Activated CD4-positive, alpha-beta T cell treated with anti-CD3 and anti-CD28 coated beads, Interleukin-2, amount 10 ng/mL, durations not matched to agents 7 days and 5 days (primary cell): ENCODE measurements around the gene HBD. TPM values are rescaled to one million over a fixed set of nuclear protein-coding genes. Genes with fewer than 3 reads are reported as not detected.

Source experiments
- CTCF ChIA-PET: fragments of 350-600 bp; sonication (Branson Sonifier 250); formaldehyde crosslinking; loops from one replicate; lab custom pipeline; 2021; ENCODE audit warnings: antibody characterized with exemption; lab: Charles Lee
- POLR2A ChIA-PET: fragments of 350-600 bp; sonication (Branson Sonifier 250); formaldehyde crosslinking; loops from one replicate; lab custom pipeline; 2021; ENCODE audit warnings: antibody characterized with exemption; lab: Charles Lee
- DNase-seq: peaks from one replicate; pipeline ENCODE4 v3.0.0-alpha.2; 2020
- H3K27ac Mint-ChIP-seq: one replicate; pipeline ENCODE4 v1.8.0; 2021; ENCODE audit warnings: mild to moderate bottlenecking, moderate library complexity, mixed read lengths
- H3K27me3 Mint-ChIP-seq: one replicate; pipeline ENCODE4 v1.8.0; 2021; ENCODE audit warnings: mixed read lengths
- H3K36me3 Mint-ChIP-seq: one replicate; pipeline ENCODE4 v1.8.0; 2021; ENCODE audit warnings: low read depth, mixed read lengths
- H3K4me1 Mint-ChIP-seq: one replicate; pipeline ENCODE4 v1.8.0; 2021; ENCODE audit warnings: mixed read lengths
- H3K4me3 Mint-ChIP-seq: one replicate; pipeline ENCODE4 v1.8.0; 2021; ENCODE audit warnings: mild to moderate bottlenecking, moderate library complexity, mixed read lengths
- H3K9me3 Mint-ChIP-seq: one replicate; pipeline ENCODE4 v1.8.0; 2021; ENCODE audit warnings: mixed read lengths
- total RNA-seq, 2 experiments: library from RNA; stranded (reverse); gene quantifications; one replicate each; pipeline ENCODE4 v1.2.3, GENCODE V29; 2021

Gene HBD
- total RNA-seq, 2 experiments from 2014 or later, result not detected

DNA sequence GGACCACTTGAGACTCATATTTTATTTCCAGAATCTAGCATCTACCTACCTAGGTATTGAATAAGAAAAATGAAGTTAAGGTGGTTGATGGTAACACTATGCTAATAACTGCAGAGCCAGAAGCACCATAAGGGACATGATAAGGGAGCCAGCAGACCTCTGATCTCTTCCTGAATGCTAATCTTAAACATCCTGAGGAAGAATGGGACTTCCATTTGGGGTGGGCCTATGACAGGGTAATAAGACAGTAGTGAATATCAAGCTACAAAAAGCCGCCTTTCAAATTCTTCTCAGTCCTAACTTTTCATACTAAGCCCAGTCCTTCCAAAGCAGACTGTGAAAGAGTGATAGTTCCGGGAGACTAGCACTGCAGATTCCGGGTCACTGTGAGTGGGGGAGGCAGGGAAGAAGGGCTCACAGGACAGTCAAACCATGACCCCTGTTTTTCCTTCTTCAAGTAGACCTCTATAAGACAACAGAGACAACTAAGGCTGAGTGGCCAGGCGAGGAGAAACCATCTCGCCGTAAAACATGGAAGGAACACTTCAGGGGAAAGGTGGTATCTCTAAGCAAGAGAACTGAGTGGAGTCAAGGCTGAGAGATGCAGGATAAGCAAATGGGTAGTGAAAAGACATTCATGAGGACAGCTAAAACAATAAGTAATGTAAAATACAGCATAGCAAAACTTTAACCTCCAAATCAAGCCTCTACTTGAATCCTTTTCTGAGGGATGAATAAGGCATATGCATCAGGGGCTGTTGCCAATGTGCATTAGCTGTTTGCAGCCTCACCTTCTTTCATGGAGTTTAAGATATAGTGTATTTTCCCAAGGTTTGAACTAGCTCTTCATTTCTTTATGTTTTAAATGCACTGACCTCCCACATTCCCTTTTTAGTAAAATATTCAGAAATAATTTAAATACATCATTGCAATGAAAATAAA is 9.5 kb downstream of the HBD start:
- no peaks in the 10 kb centered on the region for H3K9me3 Mint-ChIP-seq
- H3K36me3 Mint-ChIP-seq, result no peaks in the 10 kb centered on the region
- no peaks in the 10 kb centered on the region for H3K27me3 Mint-ChIP-seq
- ChIA-PET POLR2A (no interaction called here), CTCF (no interaction called here)
- no peak overlapping the region for H3K27ac Mint-ChIP-seq
- DNase-seq, result no peak
- H3K4me3 Mint-ChIP-seq, result no peak overlapping the region
- no peaks in the 10 kb centered on the region for H3K4me1 Mint-ChIP-seq

DNA sequence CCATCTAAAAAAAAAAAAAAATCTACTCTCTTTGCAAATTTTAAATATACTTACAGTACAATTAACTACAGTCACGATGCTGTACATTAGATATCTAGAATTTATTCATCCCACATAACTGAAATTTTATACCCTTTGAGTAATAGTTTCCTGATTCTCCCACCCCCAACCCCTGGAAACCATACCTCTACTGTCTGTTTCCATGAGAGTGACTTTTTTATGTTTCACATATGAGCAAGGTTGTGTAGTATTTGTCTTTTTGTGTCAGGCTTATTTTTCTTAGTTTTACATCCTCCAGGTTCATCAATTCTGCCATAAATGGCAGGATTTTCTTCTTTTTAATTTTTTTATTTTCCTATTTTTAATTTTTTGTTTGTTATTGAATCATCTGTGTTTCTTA is 10.6 kb downstream of the HBD start:
- Mint-ChIP-seq H3K27me3 (no peaks in the 10 kb centered on the region), H3K4me3 (no peak overlapping the region), H3K36me3 (no peaks in the 10 kb centered on the region), H3K27ac (no peak overlapping the region), H3K9me3 (peaks cover 2% of the 10 kb centered on the region), H3K4me1 (no peaks in the 10 kb centered on the region)
- DNase-seq, result no peak
- CTCF ChIA-PET, result no interaction called here
- POLR2A ChIA-PET, result no interaction called here

GRCh38 chr11:5223146-5223545 is 11.1 kb downstream of the HBD start:
- POLR2A ChIA-PET, result no interaction called here
- no peak overlapping the region for H3K27ac Mint-ChIP-seq
- CTCF ChIA-PET, result no interaction called here
- H3K27me3 Mint-ChIP-seq, result no peaks in the 10 kb centered on the region
- H3K4me3 Mint-ChIP-seq, result no peak overlapping the region
- H3K4me1 Mint-ChIP-seq, result no peaks in the 10 kb centered on the region
- peaks cover 2% of the 10 kb centered on the region for H3K9me3 Mint-ChIP-seq
- DNase-seq, result no peak
- H3K36me3 Mint-ChIP-seq, result no peaks in the 10 kb centered on the region

DNA sequence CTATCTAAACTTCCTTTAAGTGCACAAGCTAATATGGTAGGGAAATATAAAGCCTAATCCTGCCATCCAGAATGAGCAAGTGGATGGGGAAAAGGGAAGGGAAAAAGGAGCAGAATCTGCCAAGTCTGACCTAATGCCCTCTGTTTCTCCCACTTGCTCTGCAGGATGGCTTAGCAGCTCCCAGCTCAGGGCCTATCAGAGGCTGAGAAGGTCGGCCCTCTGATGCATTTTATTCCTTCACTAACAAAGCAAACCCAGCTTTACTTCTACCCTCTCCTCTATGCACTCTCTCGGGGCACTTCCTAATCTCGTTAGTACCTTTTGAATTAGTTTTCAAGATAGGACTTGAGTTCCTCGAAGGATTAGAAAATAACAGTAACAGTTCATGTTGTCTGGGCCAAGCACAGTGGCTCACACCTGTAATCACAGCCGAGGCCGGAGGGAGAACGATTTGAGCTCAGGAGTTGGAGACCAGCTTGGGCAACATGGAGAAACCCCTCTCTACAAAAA is 23.9 kb downstream of the HBD start:
- Mint-ChIP-seq H3K9me3 (no peaks in the 10 kb centered on the region), H3K27ac (no peak overlapping the region), H3K36me3 (no peaks in the 10 kb centered on the region), H3K4me3 (no peak overlapping the region), H3K27me3 (peaks cover 2% of the 10 kb centered on the region), H3K4me1 (no peaks in the 10 kb centered on the region)
- no peak for DNase-seq
- POLR2A ChIA-PET, result no interaction called here
- CTCF ChIA-PET, result no interaction called here

GRCh38 chr11:5204787-5205186 is 29.5 kb downstream of the HBD start:
- Mint-ChIP-seq H3K9me3 (no peaks in the 10 kb centered on the region), H3K4me3 (no peak overlapping the region), H3K27ac (no peak overlapping the region), H3K27me3 (no peaks in the 10 kb centered on the region), H3K4me1 (no peaks in the 10 kb centered on the region), H3K36me3 (no peaks in the 10 kb centered on the region)
- ChIA-PET CTCF (no interaction called here), POLR2A (no interaction called here)
- DNase-seq, result no peak

DNA sequence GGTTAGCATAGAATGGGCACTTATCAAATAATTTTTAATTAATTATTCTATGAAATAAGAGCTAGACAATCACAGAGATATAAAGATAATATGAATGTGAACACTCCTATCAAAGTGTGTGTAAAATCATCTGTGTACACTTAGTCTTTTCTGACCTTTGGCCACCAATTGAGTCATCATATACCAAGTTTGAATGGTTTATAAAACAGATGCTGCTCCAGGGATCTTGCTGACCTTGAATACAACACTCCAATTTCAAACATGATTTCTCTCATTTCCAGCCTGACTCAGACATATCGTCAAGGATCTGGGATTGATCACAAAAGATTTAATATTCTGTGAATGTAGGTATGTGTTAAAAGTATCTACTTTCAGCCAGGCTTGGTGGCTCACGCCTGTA is 30.9 kb downstream of the HBD start:
- no peak for DNase-seq
- Mint-ChIP-seq H3K9me3 (no peaks in the 10 kb centered on the region), H3K27me3 (no peaks in the 10 kb centered on the region), H3K4me3 (no peak overlapping the region), H3K36me3 (no peaks in the 10 kb centered on the region), H3K4me1 (no peaks in the 10 kb centered on the region), H3K27ac (no peak overlapping the region)
- POLR2A ChIA-PET, result no interaction called here
- CTCF ChIA-PET, result no interaction called here

- POLR2A ChIA-PET, result no interaction called here
- no peak within 1 kb of the TSS for H3K27ac Mint-ChIP-seq
- CTCF ChIA-PET, result no interaction called here
- no peaks in the 10 kb centered on the region for H3K4me1 Mint-ChIP-seq
- no peak for DNase-seq
- no peaks in the 10 kb centered on the region for H3K27me3 Mint-ChIP-seq
- H3K4me3 Mint-ChIP-seq, result no peak within 1 kb of the TSS
- H3K36me3 Mint-ChIP-seq, result no peaks in the 10 kb centered on the region
- H3K9me3 Mint-ChIP-seq, result no peaks in the 10 kb centered on the region
Observed at GRCh38 chr11:5200582-5200981, 33.7 kb downstream of the HBD start, which contains the start of gene OR51V1. Gene OR51V1 (minus strand): TSS chr11:5200682. CDS start chr11:5200682, 0 bp downstream.

- no peak overlapping the region for H3K27ac Mint-ChIP-seq
- CTCF ChIA-PET, result interaction anchor here (0.6 kb wide), 1 partner anchor 166 kb away, joined by 4 read pairs; no protein-coding TSS in a partner anchor
- POLR2A ChIA-PET, result no interaction called here
- H3K4me3 Mint-ChIP-seq, result no peak overlapping the region
- H3K4me1 Mint-ChIP-seq, result no peaks in the 10 kb centered on the region
- no peak for DNase-seq
- H3K27me3 Mint-ChIP-seq, result no peaks in the 10 kb centered on the region
- no peaks in the 10 kb centered on the region for H3K9me3 Mint-ChIP-seq
- H3K36me3 Mint-ChIP-seq, result no peaks in the 10 kb centered on the region
Observed at GRCh38 chr11:5198285-5198684, 36.0 kb downstream of the HBD start.

- no peak for DNase-seq
- no peaks in the 10 kb centered on the region for H3K4me1 Mint-ChIP-seq
- H3K27ac Mint-ChIP-seq, result no peak overlapping the region
- H3K4me3 Mint-ChIP-seq, result no peak overlapping the region
- POLR2A ChIA-PET, result no interaction called here
- no peaks in the 10 kb centered on the region for H3K9me3 Mint-ChIP-seq
- CTCF ChIA-PET, result interaction anchor here (0.6 kb wide), 1 partner anchor 165 kb away, joined by 4 read pairs; no protein-coding TSS in a partner anchor
- no peaks in the 10 kb centered on the region for H3K27me3 Mint-ChIP-seq
- H3K36me3 Mint-ChIP-seq, result no peaks in the 10 kb centered on the region
Observed at GRCh38 chr11:5197536-5197935, 36.7 kb downstream of the HBD start.

GRCh38 chr11:5196731-5197130 is 37.6 kb downstream of the HBD start:
- Mint-ChIP-seq H3K27ac (no peak overlapping the region), H3K4me1 (no peaks in the 10 kb centered on the region), H3K9me3 (peaks cover 2% of the 10 kb centered on the region), H3K27me3 (no peaks in the 10 kb centered on the region), H3K36me3 (no peaks in the 10 kb centered on the region), H3K4me3 (no peak overlapping the region)
- POLR2A ChIA-PET, result no interaction called here
- CTCF ChIA-PET, result interaction anchor here (0.6 kb wide), 1 partner anchor 82 kb away, joined by 4 read pairs; no protein-coding TSS in a partner anchor
- DNase-seq, result no peak

DNA sequence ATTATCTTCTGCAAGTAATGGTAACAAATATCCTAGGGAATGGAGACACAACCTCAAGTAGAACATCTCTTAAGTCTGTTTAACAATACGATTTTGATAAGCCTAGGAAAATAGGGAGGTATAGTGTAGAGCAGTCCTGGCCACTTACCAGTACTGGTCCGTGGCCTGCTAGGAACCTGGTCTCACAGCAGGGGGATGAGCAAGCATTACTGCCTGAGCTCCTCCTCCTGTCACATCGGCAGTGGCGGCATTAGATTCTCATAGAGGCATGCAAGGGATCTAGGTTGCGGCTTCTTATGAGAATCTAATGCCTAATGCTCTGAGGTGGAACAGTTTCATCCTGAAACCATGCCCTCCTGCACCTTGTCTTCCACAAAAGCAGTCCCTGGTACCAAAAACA is 38.2 kb downstream of the HBD start:
- no peak for DNase-seq
- Mint-ChIP-seq H3K36me3 (no peaks in the 10 kb centered on the region), H3K4me1 (no peaks in the 10 kb centered on the region), H3K9me3 (peaks cover 2% of the 10 kb centered on the region), H3K27ac (no peak overlapping the region), H3K4me3 (no peak overlapping the region), H3K27me3 (no peaks in the 10 kb centered on the region)
- ChIA-PET POLR2A (no interaction called here), CTCF (no interaction called here)

- H3K36me3 Mint-ChIP-seq, result no peaks in the 10 kb centered on the region
- peaks cover 8% of the 10 kb centered on the region for H3K9me3 Mint-ChIP-seq
- POLR2A ChIA-PET, result no interaction called here
- no peaks in the 10 kb centered on the region for H3K4me1 Mint-ChIP-seq
- no peak for DNase-seq
- CTCF ChIA-PET, result no interaction called here
- no peak overlapping the region for H3K4me3 Mint-ChIP-seq
- no peaks in the 10 kb centered on the region for H3K27me3 Mint-ChIP-seq
- H3K27ac Mint-ChIP-seq, result no peak overlapping the region
Observed at GRCh38 chr11:5192738-5193137, 41.5 kb downstream of the HBD start.

- ChIA-PET POLR2A (no interaction called here), CTCF (interaction anchor here (0.6 kb wide), 1 partner anchor 440 kb away, joined by 3 read pairs; no protein-coding TSS in a partner anchor)
- no peak for DNase-seq
- Mint-ChIP-seq H3K4me3 (no peak overlapping the region), H3K36me3 (no peaks in the 10 kb centered on the region), H3K4me1 (no peaks in the 10 kb centered on the region), H3K27ac (no peak overlapping the region), H3K9me3 (peaks cover 8% of the 10 kb centered on the region), H3K27me3 (no peaks in the 10 kb centered on the region)
Observed at GRCh38 chr11:5188201-5188600, 46.1 kb downstream of the HBD start.
